Esophagus (tissue), 2 donors: Measurements from ENCODE around the gene ADPRHL1. TPM values are rescaled to one million over a fixed set of nuclear protein-coding genes. Genes with fewer than 3 reads are reported as not detected.

Source experiments
- H3K27ac ChIP-seq, 2 donors: one replicate each; pipeline ENCODE4 v1.5.1; 2013; ENCODE audit warnings: low read depth in 2 of 2, mild to moderate bottlenecking in 2 of 2, inconsistent platforms in 1 of 2, low read length in 1 of 2, moderate library complexity in 1 of 2
- H3K27me3 ChIP-seq, 2 donors: one replicate each; pipeline ENCODE4 v1.6.1; 2013; ENCODE audit warnings: low read length in 2 of 2, control low read depth in 1 of 2, mild to moderate bottlenecking in 1 of 2; ENCODE audit not compliant: insufficient read depth in 2 of 2, control insufficient read depth in 1 of 2
- H3K36me3 ChIP-seq, 2 donors: one replicate each; pipeline ENCODE4 v1.6.1; 2013; ENCODE audit warnings: low read length in 1 of 2; ENCODE audit not compliant: control insufficient read depth in 2 of 2, insufficient read depth in 2 of 2
- H3K4me1 ChIP-seq, 2 donors: one replicate each; pipeline ENCODE4 v1.6.1; 2013; ENCODE audit warnings: low read length in 1 of 2; ENCODE audit not compliant: control insufficient read depth in 2 of 2, insufficient read depth in 2 of 2
- H3K4me3 ChIP-seq, 2 donors: one replicate each; pipeline ENCODE4 v1.5.1; 2013; ENCODE audit warnings: low read length in 2 of 2, mild to moderate bottlenecking in 2 of 2, low read depth in 1 of 2, moderate library complexity in 1 of 2
- H3K9me3 ChIP-seq, 2 donors: one replicate each; pipeline ENCODE4 v1.6.1; 2013; ENCODE audit warnings: mild to moderate bottlenecking in 2 of 2, low read depth in 1 of 2, low read length in 1 of 2, moderate library complexity in 1 of 2; ENCODE audit not compliant: control insufficient read depth in 2 of 2, insufficient read depth in 1 of 2
- WGBS, 2 donors: extraction: QIAGEN DNeasy Blood & Tissue Kit; methylation state at CpG; one replicate each; pipeline ENCODE4 v1.1.7; 2013; 5-methylcytosine and 5-hydroxymethylcytosine counted together
- polyA plus RNA-seq, 2 donors: library from polyadenylated mRNA; stranded (reverse); fragments of 200-250 nt; gene quantifications; one replicate each; pipeline ENCODE4 v1.2.3, GENCODE V29; 2013
- donor health status: healthy with polysubstance abuse.
- donor health status: Bipolar disorder and iron deficiency.

The ADPRHL1 gene
- polyA plus RNA-seq, 2 donors, result 0.51 to 0.89 TPM

GRCh38 chr13:113421673-113422270, 31.5 kb downstream of the ADPRHL1 start:
- Histone ChIP-seq H3K27me3 (no peaks in the 10 kb centered on the region), H3K9me3 (no peaks in the 10 kb centered on the region), H3K36me3 (no peaks in the 10 kb centered on the region), H3K4me1 (peaks cover 0 to 3% of the 10 kb centered on the region in 2 donors), H3K4me3 (no peak overlapping the region), H3K27ac (peak overlapping the region; percentile 40 to 42)
- 60 to 71% methylated on average over 15 of the region's 15 CpGs for WGBS, 2 donors

DNA sequence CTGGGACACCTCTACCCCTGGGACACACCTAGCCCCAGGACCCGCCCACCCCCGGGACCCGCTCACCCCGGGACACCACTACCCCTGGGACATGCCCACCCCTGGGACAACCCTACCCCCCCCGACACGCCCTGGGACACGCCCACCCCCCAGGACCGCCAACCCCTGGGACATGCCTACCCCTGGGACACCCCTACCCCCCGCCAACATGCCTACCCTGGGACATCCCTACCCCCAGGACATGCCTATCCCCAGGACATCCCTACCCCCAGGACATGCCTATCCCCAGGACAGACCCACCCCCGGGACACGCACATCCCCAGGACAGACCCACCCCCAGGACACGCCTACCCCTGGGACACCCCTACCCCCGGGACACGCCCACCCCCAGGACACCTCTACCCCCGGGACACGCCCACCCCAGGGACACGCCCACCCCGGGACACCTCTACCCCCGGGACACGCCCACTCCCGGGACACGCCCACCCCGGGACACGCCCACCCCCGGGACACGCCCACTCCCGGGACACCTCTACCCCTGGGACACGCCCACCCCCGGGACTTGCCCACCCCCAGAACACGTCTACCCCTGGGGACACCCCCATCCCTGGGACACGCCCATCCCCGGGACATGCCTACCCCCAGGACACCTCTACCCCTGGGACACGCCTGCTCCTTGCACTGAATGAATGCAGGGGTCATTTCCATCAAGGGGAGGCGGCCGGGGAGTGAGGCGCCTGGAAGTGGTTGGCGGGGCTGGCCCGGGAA, 32.3 kb downstream of the ADPRHL1 start:
- Histone ChIP-seq H3K4me1 (peaks cover 0 to 3% of the 10 kb centered on the region in 2 donors), H3K9me3 (no peaks in the 10 kb centered on the region), H3K27me3 (no peaks in the 10 kb centered on the region), H3K27ac (peak overlapping the region in 1 of 2 donors; percentile 42), H3K36me3 (no peaks in the 10 kb centered on the region), H3K4me3 (no peak overlapping the region)
- WGBS, 2 donors, result 64 to 79% methylated on average over 23 to 37 of the region's 38 CpGs

GRCh38 chr13:113420232-113420631, 33.1 kb downstream of the ADPRHL1 start:
- Histone ChIP-seq H3K27ac (no peak overlapping the region), H3K4me3 (no peak overlapping the region), H3K36me3 (no peaks in the 10 kb centered on the region), H3K9me3 (no peaks in the 10 kb centered on the region), H3K4me1 (peaks cover 0 to 3% of the 10 kb centered on the region in 2 donors), H3K27me3 (no peaks in the 10 kb centered on the region)
- WGBS, 2 donors, result 86 to 88% methylated on average over 15 of the region's 15 CpGs

DNA sequence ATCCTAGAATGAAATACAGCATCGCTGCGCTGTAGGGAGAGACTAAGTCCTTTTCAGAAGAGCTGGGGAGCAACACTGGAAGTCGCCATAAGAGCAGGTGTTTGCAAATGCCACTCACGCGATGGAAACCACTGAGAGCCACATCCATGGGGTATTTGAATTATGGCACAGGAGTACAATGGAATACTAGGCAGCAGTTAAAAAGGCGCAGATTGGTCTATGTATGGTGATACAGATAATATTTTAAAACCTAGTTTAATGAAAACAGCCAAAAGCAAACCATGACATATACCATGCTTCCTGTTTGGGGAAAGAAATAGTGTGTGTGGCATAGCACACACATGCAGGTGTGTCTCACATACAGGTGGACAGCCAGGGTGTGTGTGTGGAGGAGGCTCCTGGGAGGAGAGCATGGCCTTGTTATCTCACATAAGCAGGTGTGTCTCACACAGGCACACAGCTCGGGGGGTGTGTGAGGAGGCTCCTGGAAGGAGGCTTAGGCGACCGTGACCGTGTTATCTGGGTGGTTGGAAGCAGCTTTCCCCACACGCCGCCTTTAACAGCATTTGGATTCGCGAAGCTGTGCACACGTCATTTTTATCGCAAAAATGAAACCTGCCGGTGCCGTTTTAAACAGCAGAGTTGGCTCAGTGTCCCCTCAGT, 33.6 kb downstream of the ADPRHL1 start:
- Histone ChIP-seq H3K36me3 (no peaks in the 10 kb centered on the region), H3K27ac (no peak overlapping the region), H3K4me3 (no peak overlapping the region), H3K9me3 (no peaks in the 10 kb centered on the region), H3K4me1 (peaks cover 0 to 3% of the 10 kb centered on the region in 2 donors), H3K27me3 (no peaks in the 10 kb centered on the region)
- WGBS, 2 donors, result 91 to 93% methylated on average over 18 of the region's 18 CpGs

DNA sequence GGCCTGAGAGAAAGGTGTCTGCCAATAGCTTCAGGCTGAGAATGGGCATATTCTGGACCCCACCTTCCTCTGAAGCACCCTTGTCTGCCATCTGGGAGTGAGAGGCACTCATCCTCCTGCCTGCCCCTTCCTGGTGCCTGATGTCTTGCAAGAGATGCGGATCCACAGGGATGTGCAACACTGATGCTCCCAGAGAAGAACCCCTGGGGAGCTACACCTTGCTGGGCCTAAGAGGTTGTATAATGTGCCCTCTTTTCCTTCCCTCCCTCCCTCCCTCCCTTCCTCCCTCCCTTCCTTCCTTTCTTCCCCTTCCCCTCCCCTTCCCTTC, 34.6 kb downstream of the ADPRHL1 start:
- H3K27me3 ChIP-seq, result no peaks in the 10 kb centered on the region
- no peaks in the 10 kb centered on the region for H3K36me3 ChIP-seq
- WGBS, 2 donors, result 100% methylated on average over 1 of the region's 1 CpG
- no peak overlapping the region for H3K4me3 ChIP-seq
- H3K27ac ChIP-seq, result no peak overlapping the region
- H3K4me1 ChIP-seq, result peaks cover 0 to 3% of the 10 kb centered on the region in 2 donors
- H3K9me3 ChIP-seq, result no peaks in the 10 kb centered on the region

DNA sequence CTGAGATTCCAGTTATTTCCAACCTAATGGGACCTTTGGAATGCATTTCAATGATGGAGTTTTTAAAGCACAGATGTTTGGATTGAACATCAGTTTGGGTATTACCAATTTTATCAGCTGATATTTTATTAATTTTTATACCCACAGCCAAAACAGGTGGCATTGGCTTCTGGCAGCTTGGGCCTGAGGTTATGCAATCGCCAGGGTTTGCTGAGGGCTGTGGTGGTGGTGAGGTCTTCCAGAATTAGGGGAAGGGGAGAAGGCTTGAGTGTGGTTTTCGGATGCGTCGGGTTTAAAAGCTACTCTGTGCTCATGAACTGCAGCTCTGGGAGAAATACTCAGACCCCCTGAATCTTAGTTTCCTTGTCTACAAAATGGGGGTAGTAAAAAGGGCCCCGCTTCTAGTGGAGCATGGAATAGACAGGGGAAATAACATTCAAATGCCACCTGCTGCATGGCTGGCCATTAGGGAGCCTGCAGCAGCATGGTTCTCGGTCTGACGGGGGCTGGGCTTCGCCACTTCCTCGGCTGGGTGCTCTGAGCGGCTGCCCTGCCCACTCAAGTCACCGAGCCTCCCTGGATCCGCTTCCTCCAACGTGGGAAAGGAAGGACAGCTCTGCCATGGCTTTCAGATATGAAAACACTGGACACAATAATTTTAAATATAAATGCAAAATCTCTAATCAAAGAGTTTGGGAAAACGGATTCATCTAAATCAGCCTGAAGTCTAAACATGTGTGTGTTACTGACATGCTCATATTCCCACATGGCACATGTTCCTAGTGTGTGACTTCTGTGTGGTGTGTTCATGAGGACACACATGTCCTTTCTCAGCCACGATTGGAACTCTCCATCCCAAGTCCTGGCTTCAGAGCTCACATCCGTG, 35.2 kb downstream of the ADPRHL1 start:
- H3K36me3 ChIP-seq, result no peaks in the 10 kb centered on the region
- H3K27me3 ChIP-seq, result no peaks in the 10 kb centered on the region
- 70 to 74% methylated on average over 16 of the region's 16 CpGs for WGBS, 2 donors
- no peak overlapping the region for H3K4me3 ChIP-seq
- H3K27ac ChIP-seq, result no peak overlapping the region
- H3K4me1 ChIP-seq, result no peaks in the 10 kb centered on the region
- no peaks in the 10 kb centered on the region for H3K9me3 ChIP-seq

DNA sequence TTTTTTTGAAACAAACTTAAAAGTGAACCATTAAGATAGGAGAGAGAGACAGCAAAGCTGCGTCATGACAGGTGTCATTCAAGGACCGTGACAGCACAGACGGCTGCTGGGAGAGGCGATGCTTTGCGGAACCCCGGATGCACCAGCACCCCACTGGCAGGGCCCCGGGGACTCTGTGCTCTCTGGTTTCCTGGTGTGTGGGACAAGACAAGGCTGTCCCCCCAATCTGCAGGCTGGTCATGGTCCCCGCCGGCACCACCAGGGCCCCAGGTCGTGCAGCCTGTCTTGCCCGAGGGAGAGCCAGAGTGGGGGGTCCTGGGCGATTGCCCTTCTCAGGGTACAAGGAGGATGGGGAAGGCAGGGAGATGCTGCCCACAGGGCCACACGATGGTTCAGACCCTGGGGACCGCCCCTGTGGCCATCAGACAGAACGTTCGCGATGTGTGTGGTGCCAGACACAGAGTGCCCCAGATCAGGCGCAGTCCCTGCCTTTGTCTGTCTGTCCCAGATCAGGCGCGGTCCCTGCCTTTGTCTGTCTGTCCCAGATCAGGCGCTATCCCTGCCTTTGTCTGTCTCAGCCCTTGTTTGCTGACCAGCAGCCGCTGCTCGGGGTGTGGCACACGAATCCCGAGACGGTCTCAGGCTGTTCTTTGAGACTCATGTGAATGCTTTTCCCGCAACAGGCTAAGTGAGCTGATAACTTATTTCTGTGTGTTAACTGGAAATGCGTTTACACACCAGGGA, 36.1 kb downstream of the ADPRHL1 start:
- Histone ChIP-seq H3K4me1 (no peaks in the 10 kb centered on the region), H3K27me3 (no peaks in the 10 kb centered on the region), H3K4me3 (no peak overlapping the region), H3K9me3 (no peaks in the 10 kb centered on the region), H3K36me3 (no peaks in the 10 kb centered on the region), H3K27ac (no peak overlapping the region)
- 62 to 63% methylated on average over 28 of the region's 28 CpGs for WGBS, 2 donors

DNA sequence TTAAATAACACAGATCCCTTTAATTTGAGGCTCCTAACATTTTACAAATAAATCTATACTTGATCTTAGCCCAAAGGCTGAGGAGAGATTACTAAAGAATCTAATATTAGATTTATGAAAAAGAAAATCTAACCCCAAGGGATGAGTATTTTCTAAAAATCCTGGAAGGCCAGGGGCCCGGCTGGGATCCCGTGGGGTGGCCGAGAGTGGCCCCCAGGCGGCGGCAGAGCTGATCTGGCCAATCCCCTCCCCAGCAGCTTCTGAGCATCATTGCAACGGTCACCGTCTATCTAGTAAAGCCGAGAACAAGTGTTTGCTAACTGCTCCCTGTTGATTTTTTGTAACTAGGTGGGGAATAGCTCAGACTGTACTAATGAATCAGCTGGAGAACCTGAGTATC, 37.5 kb downstream of the ADPRHL1 start:
- H3K27ac ChIP-seq, result no peak overlapping the region
- WGBS, 2 donors, result 74 to 80% methylated on average over 8 of the region's 8 CpGs
- no peaks in the 10 kb centered on the region for H3K9me3 ChIP-seq
- H3K36me3 ChIP-seq, result no peaks in the 10 kb centered on the region
- no peaks in the 10 kb centered on the region for H3K27me3 ChIP-seq
- no peak overlapping the region for H3K4me3 ChIP-seq
- peaks cover 0 to 1% of the 10 kb centered on the region in 2 donors for H3K4me1 ChIP-seq

- Histone ChIP-seq H3K9me3 (no peaks in the 10 kb centered on the region), H3K36me3 (no peaks in the 10 kb centered on the region), H3K27me3 (no peaks in the 10 kb centered on the region), H3K4me1 (peaks cover 0 to 3% of the 10 kb centered on the region in 2 donors), H3K4me3 (no peak overlapping the region), H3K27ac (no peak overlapping the region)
- 86 to 89% methylated on average over 15 of the region's 15 CpGs for WGBS, 2 donors
Measured at GRCh38 chr13:113415032-113415431, 38.3 kb downstream of the ADPRHL1 start.
